Femur (tissue), 1 donor: Measurements from ENCODE around the gene POLR2C.

Source experiments
- DNase-seq: peaks from one replicate; pipeline ENCODE4 v3.0.0-alpha.2; 2017

Gene POLR2C

GRCh38 chr16:57504491-57504890 is 42.0 kb downstream of the POLR2C start:
- no peak for DNase-seq

- DNase-seq, result no peak
These were observed 42.7 kb downstream of the POLR2C start for GRCh38 chr16:57505169-57505568.

- DNase-seq, result no peak
These were observed 44.9 kb downstream of the POLR2C start for GRCh38 chr16:57507136-57508034.

GRCh38 chr16:57508035-57508425 is 45.6 kb downstream of the POLR2C start:
- DNase-seq, result no peak

- DNase-seq, result no peak
These were observed 46.9 kb downstream of the POLR2C start for GRCh38 chr16:57509231-57509923.

GRCh38 chr16:57510016-57510871 is 47.8 kb downstream of the POLR2C start:
- DNase-seq, result no peak

- no peak for DNase-seq
These were observed 50.0 kb downstream of the POLR2C start for GRCh38 chr16:57512296-57513001.

- no peak for DNase-seq
These were observed 51.1 kb downstream of the POLR2C start for GRCh38 chr16:57513371-57514102.

GRCh38 chr16:57514371-57514770 is 51.9 kb downstream of the POLR2C start:
- DNase-seq, result no peak

GRCh38 chr16:57514791-57515600 is 52.5 kb downstream of the POLR2C start:
- no peak for DNase-seq

- no peak for DNase-seq
These were observed 53.8 kb downstream of the POLR2C start for GRCh38 chr16:57516176-57516725.

GRCh38 chr16:57516773-57517172 is 54.3 kb downstream of the POLR2C start:
- DNase-seq, result no peak

GRCh38 chr16:57517397-57518367 is 55.2 kb downstream of the POLR2C start:
- DNase-seq, result no peak

GRCh38 chr16:57518520-57518919 is 56.0 kb downstream of the POLR2C start:
- no peak for DNase-seq

GRCh38 chr16:57518922-57519321 is 56.4 kb downstream of the POLR2C start:
- DNase-seq, result no peak

GRCh38 chr16:57519796-57520360 is 57.4 kb downstream of the POLR2C start:
- peak; percentile 85 for DNase-seq
